DMS53 (cell line): ENCODE results near the gene TECTB.

ENCODE experiments used
- DNase-seq: peaks from one replicate; lab custom pipeline; 2025; lab: John Stamatoyannopoulos, UW

The TECTB gene

GRCh38 chr10:112347709-112348671, 64.8 kb downstream of the TECTB start:
- no peak for DNase-seq

DNA sequence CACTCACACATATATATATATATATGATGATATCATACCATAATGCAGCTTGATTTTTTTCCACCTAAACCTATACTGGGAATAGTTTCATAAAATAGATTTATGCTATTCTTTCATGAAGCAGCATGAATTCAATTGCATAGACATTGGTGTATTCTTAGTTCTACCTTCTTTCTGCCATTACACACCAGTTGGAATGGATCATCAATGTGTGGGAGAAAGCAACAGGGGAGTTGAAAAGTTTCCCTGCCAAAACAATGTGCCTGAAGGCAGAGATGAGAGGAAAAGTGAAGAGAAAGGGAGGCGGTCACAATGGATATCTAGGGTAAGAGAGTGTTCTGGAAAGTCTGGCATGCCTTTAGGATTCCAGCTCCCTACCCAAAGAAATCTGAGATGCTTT, 65.6 kb downstream of the TECTB start:
- DNase-seq, result no peak

- DNase-seq, result no peak
These were observed 66.4 kb downstream of the TECTB start for GRCh38 chr10:112349521-112350085.

GRCh38 chr10:112351146-112351545, 67.9 kb downstream of the TECTB start:
- DNase-seq, result no peak

DNA sequence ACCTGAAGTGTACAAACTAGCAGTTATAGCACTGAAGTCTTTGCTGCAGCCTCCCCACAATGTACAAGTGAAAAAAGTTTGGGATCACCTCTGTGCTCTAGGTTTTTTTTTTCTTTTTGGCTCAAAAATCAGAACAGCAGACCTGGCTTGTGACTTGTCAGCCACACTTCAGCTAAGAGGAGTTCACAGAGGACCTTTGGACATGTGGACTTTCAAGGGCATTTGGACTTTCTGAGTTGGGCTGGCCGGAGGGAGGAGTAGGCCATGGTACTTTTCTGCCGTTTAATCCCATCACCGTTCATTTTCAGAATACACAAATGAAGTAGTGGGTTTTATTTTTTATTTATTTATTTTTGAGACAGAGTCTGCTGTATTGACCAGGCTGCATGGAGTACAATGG, 68.8 kb downstream of the TECTB start:
- no peak for DNase-seq

DNA sequence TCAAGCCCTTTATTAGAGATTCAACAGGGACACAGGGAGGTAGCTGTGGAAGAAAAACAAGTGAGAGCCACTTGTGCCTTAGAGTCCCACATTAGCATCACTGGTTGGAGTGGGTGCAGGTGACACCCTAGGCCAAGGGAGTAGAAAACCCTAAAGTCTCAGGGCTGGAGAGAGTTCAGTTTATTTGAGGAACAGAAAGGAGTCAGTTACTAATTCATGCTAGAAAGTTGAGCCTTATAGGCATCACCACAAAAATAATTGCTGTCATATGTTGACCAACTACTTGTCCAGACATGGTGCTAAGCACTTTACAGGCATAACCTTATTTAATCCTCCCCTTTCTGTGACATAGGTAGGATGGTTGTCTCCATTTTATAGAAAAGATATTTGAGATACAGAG, 69.8 kb downstream of the TECTB start:
- no peak for DNase-seq
